Measurements from ENCODE around the gene BPTF.

BPTF gene, protein sequence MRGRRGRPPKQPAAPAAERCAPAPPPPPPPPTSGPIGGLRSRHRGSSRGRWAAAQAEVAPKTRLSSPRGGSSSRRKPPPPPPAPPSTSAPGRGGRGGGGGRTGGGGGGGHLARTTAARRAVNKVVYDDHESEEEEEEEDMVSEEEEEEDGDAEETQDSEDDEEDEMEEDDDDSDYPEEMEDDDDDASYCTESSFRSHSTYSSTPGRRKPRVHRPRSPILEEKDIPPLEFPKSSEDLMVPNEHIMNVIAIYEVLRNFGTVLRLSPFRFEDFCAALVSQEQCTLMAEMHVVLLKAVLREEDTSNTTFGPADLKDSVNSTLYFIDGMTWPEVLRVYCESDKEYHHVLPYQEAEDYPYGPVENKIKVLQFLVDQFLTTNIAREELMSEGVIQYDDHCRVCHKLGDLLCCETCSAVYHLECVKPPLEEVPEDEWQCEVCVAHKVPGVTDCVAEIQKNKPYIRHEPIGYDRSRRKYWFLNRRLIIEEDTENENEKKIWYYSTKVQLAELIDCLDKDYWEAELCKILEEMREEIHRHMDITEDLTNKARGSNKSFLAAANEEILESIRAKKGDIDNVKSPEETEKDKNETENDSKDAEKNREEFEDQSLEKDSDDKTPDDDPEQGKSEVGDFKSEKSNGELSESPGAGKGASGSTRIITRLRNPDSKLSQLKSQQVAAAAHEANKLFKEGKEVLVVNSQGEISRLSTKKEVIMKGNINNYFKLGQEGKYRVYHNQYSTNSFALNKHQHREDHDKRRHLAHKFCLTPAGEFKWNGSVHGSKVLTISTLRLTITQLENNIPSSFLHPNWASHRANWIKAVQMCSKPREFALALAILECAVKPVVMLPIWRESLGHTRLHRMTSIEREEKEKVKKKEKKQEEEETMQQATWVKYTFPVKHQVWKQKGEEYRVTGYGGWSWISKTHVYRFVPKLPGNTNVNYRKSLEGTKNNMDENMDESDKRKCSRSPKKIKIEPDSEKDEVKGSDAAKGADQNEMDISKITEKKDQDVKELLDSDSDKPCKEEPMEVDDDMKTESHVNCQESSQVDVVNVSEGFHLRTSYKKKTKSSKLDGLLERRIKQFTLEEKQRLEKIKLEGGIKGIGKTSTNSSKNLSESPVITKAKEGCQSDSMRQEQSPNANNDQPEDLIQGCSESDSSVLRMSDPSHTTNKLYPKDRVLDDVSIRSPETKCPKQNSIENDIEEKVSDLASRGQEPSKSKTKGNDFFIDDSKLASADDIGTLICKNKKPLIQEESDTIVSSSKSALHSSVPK (N-terminal part only)

DNA sequence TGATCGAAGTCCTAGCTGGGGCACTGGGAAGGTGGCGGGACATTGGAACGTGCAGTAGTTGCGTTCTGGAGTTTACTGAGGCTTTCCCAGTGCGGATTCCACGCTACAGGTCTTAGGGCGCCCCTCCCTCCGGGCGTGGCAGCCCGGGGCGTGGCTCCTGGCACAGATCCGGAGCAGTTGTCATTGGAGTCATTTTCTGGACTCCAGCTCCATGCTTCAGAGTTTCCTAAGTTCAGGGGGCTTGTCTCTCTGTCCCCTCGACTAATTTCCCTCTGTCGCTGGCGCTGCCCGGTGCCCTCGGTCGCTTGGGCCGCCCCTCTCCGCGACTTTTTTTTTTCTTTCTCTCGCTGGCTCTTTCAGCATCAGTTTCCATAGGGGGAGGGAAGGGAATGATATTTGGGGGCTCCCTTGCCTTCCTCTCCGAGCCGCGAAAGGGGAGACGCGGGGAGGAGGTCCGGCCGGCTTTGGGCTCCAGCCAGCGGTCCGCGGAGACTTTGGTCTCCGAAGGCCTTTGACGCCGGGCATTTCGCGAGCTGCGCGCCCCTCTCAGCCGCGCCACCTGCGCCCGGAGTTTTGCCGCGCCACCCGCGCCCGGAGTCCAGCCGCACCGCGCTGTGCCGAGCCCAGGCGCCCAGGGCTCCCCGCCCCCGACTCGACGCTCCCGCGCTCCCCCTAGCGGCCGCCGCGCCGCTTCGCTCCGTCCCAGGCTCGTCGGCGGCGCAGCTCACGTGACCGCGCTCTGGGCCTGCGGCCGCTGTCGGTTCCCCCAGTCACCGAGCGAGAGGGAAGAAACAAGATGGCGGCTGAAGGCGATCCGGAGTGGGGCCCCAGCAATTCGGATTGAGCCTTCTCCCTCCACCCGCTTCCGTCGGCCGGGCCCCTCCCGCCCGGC lies at the start of gene BPTF:
Gene BPTF, plus strand, starts transcription at position 769 of the 892 bp plus-strand sequence. CDS start 222 bp downstream, outside the sequence.
- peak within 1 kb of the TSS; percentile 88 for H3K27ac ChIP-seq
- peak; percentile 81 for DNase-seq (ENCODE audit: low spot score)
- ChIA-PET CTCF (interaction anchor here (0.5 to 0.8 kb wide), 9 partner anchors 11 to 1960 kb away, joined by 3 to 5 read pairs (median 3); no protein-coding TSS in a partner anchor), POLR2A (ENCODE audit: low non-redundant PET) (interaction anchor here (0.6 kb wide), 1 partner anchor 597 kb away, joined by 11 read pairs; no protein-coding TSS in a partner anchor)
- TF ChIP-seq, protein P1, sequence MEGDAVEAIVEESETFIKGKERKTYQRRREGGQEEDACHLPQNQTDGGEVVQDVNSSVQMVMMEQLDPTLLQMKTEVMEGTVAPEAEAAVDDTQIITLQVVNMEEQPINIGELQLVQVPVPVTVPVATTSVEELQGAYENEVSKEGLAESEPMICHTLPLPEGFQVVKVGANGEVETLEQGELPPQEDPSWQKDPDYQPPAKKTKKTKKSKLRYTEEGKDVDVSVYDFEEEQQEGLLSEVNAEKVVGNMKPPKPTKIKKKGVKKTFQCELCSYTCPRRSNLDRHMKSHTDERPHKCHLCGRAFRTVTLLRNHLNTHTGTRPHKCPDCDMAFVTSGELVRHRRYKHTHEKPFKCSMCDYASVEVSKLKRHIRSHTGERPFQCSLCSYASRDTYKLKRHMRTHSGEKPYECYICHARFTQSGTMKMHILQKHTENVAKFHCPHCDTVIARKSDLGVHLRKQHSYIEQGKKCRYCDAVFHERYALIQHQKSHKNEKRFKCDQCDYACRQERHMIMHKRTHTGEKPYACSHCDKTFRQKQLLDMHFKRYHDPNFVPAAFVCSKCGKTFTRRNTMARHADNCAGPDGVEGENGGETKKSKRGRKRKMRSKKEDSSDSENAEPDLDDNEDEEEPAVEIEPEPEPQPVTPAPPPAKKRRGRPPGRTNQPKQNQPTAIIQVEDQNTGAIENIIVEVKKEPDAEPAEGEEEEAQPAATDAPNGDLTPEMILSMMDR (conservative IDR thresholded peaks at IDR 0.05; ENCODE audit: low read depth): peak; percentile 97

DNA sequence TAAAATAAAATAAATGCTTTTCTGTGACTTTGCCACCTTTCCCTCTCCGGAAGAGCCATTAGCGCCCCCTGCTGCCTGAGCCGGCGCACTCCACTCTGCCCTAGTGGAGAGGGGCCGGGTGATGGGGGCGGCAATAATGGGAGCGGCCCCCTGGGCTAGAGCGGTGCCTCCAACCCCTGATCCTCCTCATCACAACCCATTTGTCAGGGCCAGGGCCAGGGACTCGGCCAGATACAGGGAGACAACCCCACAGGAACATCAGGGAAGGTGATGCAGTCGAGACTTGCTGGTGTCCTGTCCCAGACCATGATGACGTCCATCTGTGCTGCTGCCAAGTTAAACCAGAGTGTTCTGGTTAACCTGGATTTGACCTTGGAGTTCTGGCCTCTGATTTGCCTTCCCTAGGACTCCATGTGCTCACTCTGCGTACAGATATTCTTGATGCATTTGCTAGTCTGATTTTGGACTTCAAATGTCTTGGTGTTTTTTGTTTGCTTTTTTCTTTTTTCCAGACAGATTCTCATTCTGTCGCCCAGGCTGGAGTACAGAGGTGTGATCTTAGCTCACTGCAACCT lies 46.1 kb upstream of the BPTF start:
- no peak overlapping the region for H3K27ac ChIP-seq
- ChIA-PET POLR2A (ENCODE audit: low non-redundant PET) (no interaction called here), CTCF (interaction anchor here (0.6 kb wide), 3 partner anchors 24 to 1014 kb away, joined by 3 to 5 read pairs (median 5); no protein-coding TSS in a partner anchor)
- TF ChIP-seq, protein P1 (conservative IDR thresholded peaks at IDR 0.05; ENCODE audit: low read depth): peak; percentile 71
- DNase-seq (ENCODE audit: low spot score): peak; percentile 36

DNA sequence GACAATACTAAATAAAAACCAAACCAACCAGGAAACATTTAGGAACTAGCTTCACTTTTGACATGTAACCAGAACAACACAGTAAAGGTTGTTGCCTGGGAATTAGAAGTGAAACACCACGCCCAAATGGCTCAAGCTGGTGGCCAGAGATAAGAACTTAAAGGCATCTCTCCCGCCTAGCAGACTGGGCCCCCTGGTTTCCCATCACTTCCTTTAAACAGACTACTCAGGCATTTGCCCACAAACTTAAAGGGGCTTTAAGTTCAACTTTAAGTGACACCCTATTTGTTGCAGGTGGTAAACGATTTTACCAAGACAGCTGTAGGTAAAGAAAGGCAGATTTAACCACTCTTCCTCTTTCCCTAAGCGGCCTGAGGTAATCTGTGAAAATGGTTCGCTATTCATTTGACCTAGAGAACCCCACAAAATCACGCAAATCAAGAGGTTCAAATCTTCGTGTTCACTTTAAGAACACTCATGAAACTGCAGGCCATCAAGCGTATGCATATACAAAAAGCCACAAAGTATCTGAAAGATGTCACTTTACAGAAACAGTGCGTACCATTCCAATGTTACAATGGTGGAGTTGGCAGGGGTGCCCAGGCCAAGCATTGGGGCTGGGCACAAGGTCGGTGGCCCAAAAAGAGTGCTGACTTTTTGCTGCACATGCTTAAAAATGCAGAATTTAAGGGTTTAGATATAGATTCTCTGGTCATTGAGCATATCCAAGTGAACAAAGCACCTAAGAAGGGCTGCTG lies 40.8 kb upstream of the BPTF start:
- TF ChIP-seq, protein P1 (conservative IDR thresholded peaks at IDR 0.05; ENCODE audit: low read depth): no peak
- ChIA-PET CTCF (interaction anchor here (0.6 kb wide), 1 partner anchor 10 kb away, joined by 4 read pairs; no protein-coding TSS in a partner anchor), POLR2A (ENCODE audit: low non-redundant PET) (no interaction called here)
- DNase-seq (ENCODE audit: low spot score): no peak
- no peak overlapping the region for H3K27ac ChIP-seq

DNA sequence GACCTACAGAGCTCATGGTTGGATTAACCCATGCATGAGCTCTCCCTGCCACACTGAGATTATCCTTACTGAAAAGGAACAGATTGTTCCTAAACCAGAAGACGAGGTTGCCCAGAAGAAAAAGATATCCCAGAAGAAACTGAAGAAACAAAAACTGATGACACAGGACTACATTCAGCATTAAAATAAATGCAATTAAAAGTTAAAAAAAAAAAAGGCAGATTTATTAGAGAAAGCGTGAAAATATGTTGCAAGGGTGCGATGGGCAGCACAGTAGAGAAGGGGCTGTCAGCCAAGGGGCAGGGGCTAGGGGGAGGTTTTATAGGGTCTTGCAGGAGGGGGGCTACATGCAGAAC lies 40.2 kb upstream of the BPTF start:
- ChIA-PET CTCF (interaction anchor here (0.6 kb wide), 1 partner anchor 9 kb away, joined by 4 read pairs; no protein-coding TSS in a partner anchor), POLR2A (ENCODE audit: low non-redundant PET) (no interaction called here)
- TF ChIP-seq, protein P1 (conservative IDR thresholded peaks at IDR 0.05; ENCODE audit: low read depth): no peak
- no peak for DNase-seq (ENCODE audit: low spot score)
- no peak overlapping the region for H3K27ac ChIP-seq

DNA sequence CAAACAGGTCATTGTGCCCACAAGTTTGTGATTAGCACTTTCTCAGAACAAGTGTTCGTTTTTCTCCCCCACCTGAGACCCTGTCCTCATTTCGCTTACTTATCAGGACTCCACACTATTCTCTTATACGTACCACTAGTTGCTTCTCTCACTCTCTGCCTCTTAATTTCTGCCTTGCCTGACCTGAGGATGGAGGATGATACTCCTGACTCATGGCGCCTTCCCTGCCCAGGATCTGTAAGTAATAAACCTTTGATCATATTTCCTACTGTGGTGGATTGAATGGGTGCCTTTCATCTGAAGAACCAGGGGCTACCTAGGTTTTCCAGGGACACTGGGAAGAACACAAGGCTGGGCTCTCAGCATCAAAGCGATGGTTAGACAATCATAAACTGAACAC lies 39.8 kb upstream of the BPTF start:
- CTCF ChIA-PET: no interaction called here
- H3K27ac ChIP-seq: no peak overlapping the region
- DNase-seq (ENCODE audit: low spot score): no peak
- TF ChIP-seq, protein P1 (conservative IDR thresholded peaks at IDR 0.05; ENCODE audit: low read depth): no peak
- POLR2A ChIA-PET (ENCODE audit: low non-redundant PET): no interaction called here

Measured in RWPE1 (cell line).